ENCODE measurements around the gene CPAMD8.
"Not testable (repeated sequence)": the region's sequence is repeated elsewhere in the genome, so short reads cannot be mapped to it uniquely, and the experiment has no call there.

The CPAMD8 gene

DNA sequence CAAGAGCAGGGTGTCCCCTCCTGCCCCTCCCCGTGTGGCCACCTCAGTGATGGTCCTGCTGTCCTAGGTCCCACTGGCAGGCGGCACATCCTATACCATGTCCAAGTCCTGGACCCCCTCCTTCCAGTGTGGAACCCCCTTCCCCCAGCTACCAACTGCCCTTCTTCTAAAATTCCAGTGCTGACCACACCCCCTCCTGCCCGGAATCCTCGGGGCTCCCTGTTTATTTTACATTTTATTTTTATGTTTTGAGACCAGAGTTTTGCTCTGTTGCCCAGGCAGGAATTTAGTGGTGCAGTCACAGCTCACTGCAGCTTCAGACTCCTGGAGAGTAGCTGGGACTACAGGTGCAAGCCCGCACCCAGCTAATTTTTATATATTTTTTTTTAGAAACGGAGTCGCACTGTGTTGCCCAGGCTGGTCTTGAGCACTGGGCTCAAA lies 945 bp upstream of the CPAMD8 start:
- H3K4me3 ChIP-seq (ENCODE audit: low read depth, low read length), result no peak overlapping the region
- TF ChIP-seq, protein P1, sequence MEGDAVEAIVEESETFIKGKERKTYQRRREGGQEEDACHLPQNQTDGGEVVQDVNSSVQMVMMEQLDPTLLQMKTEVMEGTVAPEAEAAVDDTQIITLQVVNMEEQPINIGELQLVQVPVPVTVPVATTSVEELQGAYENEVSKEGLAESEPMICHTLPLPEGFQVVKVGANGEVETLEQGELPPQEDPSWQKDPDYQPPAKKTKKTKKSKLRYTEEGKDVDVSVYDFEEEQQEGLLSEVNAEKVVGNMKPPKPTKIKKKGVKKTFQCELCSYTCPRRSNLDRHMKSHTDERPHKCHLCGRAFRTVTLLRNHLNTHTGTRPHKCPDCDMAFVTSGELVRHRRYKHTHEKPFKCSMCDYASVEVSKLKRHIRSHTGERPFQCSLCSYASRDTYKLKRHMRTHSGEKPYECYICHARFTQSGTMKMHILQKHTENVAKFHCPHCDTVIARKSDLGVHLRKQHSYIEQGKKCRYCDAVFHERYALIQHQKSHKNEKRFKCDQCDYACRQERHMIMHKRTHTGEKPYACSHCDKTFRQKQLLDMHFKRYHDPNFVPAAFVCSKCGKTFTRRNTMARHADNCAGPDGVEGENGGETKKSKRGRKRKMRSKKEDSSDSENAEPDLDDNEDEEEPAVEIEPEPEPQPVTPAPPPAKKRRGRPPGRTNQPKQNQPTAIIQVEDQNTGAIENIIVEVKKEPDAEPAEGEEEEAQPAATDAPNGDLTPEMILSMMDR (IDR thresholded peaks at IDR 0.05; ENCODE audit: insufficient read depth, low read depth, low read length, missing control alignments), result no peak
- DNase-seq (ENCODE audit: low read depth), result no peak

DNA sequence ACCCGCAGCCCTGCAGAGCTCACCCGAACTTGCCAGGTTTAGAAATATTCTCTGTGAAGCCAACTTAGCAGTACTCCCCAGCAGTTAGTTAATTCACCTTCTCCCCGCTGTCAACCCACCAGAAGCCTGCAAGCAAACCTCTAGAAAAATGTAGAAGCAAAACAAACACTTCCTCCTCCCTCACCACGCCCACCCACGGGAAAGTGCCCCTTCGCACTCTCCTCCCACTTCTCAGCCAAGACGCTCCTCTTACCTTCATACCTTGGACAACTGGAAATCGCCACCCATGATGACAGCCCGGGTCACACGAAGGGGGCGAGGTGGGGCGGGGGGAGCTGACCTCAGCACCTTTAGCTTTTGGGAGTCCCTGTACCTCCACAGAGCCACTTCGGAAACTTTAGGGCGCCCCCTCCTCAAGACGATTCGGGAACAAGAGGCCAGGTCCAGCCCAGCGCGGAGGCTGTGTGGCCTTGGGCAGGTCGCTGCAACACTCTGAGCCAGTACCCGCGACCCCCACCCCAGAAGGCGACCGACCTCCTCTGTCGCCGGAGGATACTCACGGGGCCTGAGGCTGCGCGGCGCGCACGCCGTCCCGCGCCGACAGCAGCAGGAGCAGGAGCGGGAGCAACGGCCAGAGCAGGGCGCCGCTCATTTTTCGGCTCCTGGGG lies 485 bp downstream of the CPAMD8 start:
- H3K4me3 ChIP-seq (ENCODE audit: low read depth, low read length), result no peak overlapping the region
- DNase-seq (ENCODE audit: low read depth), result no peak
- TF ChIP-seq, protein P1 (IDR thresholded peaks at IDR 0.05; ENCODE audit: insufficient read depth, low read depth, low read length, missing control alignments), result no peak

GRCh38 chr19:17025361-17025760 lies 1.2 kb downstream of the CPAMD8 start:
- TF ChIP-seq, protein P1 (IDR thresholded peaks at IDR 0.05; ENCODE audit: insufficient read depth, low read depth, low read length, missing control alignments), result no peak
- H3K4me3 ChIP-seq (ENCODE audit: low read depth, low read length), result no peak overlapping the region

GRCh38 chr19:17024941-17025340 lies 1.7 kb downstream of the CPAMD8 start:
- not testable (repeated sequence) for H3K4me3 ChIP-seq (ENCODE audit: low read depth, low read length); DNase-seq (ENCODE audit: low read depth)

More at GRCh38 chr19:17025361-17025760, 1.2 kb downstream of the CPAMD8 start:
- DNase-seq (ENCODE audit: low read depth), result no peak

DNA sequence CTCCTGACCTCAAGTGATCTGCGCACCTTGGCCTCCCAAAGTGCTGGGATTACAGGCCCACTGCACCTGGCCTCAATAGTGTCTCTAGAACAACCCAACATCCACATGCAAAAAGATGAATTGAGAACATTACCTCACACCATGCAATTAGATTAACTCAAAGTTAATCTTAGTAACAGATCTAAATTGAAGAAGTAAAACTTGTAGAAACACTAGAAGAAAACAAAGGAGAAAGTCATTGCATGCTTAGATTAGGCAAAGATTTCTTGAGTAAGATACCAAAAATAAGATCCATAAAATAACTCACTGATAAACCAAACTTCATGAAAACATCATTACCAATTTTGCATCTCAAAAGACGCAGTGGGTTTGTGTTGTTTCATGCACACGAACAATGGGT lies 2.8 kb downstream of the CPAMD8 start:
- no peak for DNase-seq (ENCODE audit: low read depth)
- H3K4me3 ChIP-seq (ENCODE audit: low read depth, low read length), result no peak overlapping the region
- TF ChIP-seq, protein P1 (IDR thresholded peaks at IDR 0.05; ENCODE audit: insufficient read depth, low read depth, low read length, missing control alignments), result no peak

DNA sequence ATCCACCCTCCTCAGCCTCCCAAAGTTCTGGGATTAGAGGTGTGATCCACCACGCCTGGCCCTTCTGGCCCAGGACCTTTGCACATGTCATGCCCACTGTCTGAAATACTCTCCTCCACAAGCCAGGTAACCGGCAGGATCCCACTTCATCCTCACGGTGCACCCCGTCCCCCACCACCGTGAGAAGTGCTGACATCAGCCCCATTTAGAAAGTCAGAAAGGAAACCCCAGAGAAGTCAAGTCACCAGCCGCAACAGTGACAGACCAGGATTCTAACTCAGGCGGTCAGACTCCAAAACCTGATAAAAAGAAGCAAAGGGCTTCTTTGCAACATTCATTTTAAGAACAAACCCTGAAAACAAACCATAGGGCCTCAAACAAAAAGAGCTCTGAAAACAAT lies 3.9 kb downstream of the CPAMD8 start:
- H3K4me3 ChIP-seq (ENCODE audit: low read depth, low read length), result no peak overlapping the region
- no peak for DNase-seq (ENCODE audit: low read depth)
- TF ChIP-seq, protein P1 (IDR thresholded peaks at IDR 0.05; ENCODE audit: insufficient read depth, low read depth, low read length, missing control alignments), result no peak

- no peak for DNase-seq (ENCODE audit: low read depth)
- TF ChIP-seq, protein P1 (IDR thresholded peaks at IDR 0.05; ENCODE audit: insufficient read depth, low read depth, low read length, missing control alignments), result no peak
- H3K4me3 ChIP-seq (ENCODE audit: low read depth, low read length), result no peak overlapping the region
Observed at GRCh38 chr19:17021793-17022590, 4.6 kb downstream of the CPAMD8 start.

Data from GM12865 (cell line).